Activated naive CD8-positive, alpha-beta T cell treated with anti-CD3 and anti-CD28 coated beads, Interleukin-2, amount 50 U/mL, for 24 hours (primary cell): Measurements from ENCODE around the gene CEBPE.

Experiments
- ATAC-seq: fragments of 150-1000 bp; cut with Tn5 transposase; one replicate; pipeline ENCODE4 v1.10.0; 2021
- DNase-seq: peaks from one replicate; pipeline ENCODE4 v3.0.0; 2021
- H3K27ac Mint-ChIP-seq: one replicate; pipeline ENCODE4 v1.8.0; 2021; ENCODE audit warnings: mild to moderate bottlenecking, mixed read lengths
- H3K27me3 Mint-ChIP-seq: one replicate; pipeline ENCODE4 v1.8.0; 2021; ENCODE audit warnings: mixed read lengths
- H3K36me3 Mint-ChIP-seq: one replicate; pipeline ENCODE4 v1.8.0; 2021; ENCODE audit warnings: low read depth, mixed read lengths
- H3K4me1 Mint-ChIP-seq: one replicate; pipeline ENCODE4 v1.8.0; 2021; ENCODE audit warnings: mixed read lengths
- H3K4me3 Mint-ChIP-seq: one replicate; pipeline ENCODE4 v1.8.0; 2021; ENCODE audit warnings: mild to moderate bottlenecking, moderate library complexity, mixed read lengths
- H3K9me3 Mint-ChIP-seq: one replicate; pipeline ENCODE4 v1.8.0; 2021; ENCODE audit warnings: mixed read lengths

CEBPE gene

DNA sequence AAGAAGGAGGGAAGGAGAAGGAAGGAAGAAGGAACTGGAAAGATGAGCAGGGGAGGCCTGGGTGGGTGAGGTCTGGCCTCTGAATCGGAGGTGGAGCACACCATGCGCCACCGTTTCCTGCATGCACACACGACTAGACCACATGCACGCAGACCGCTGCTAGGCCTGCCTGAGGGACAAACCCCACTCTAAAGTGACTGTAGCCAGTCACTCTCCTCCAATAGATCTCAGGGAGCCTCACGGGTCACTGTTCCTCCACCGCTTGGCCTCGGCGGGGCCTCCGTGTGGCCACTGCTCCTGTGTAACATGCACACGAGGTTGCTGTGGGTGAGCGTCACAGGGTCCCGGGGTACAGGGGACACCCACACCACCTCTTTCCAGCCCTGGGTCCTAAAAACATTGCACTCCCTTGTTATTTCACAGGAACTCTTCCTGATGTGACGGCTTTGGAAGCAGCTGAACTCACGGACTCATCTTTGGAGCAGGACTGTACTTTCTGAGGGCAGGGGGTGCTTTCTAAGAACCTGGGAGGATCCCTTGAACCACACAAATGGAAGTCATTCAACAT lies 17.6 kb upstream of the CEBPE start:
- Mint-ChIP-seq H3K9me3 (no peaks in the 10 kb centered on the region), H3K4me1 (no peaks in the 10 kb centered on the region), H3K4me3 (no peak overlapping the region), H3K27ac (no peak overlapping the region), H3K36me3 (no peaks in the 10 kb centered on the region), H3K27me3 (no peaks in the 10 kb centered on the region)
- DNase-seq: no peak
- no peak for ATAC-seq

DNA sequence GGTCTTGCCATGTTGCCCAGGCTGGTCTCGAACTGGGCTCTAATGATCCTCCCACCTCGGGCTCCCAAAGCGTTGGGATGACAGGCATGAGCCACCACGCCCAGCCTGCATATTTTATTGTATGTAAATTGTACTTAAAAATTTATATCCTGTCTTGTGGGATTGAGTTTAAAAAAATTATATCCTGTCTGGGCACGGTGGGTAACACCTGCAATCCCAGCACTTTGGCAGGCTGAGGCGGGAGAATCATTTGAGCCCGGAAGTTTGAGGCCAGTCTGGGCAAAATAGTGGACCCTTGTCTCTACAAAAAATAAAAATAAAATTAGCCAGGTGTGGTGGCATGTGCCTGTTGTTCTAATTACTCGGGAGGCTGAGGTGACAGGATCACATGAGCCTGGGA lies 13.9 kb upstream of the CEBPE start:
- Mint-ChIP-seq H3K36me3 (no peaks in the 10 kb centered on the region), H3K4me3 (no peak overlapping the region), H3K4me1 (no peaks in the 10 kb centered on the region), H3K27ac (no peak overlapping the region), H3K27me3 (no peaks in the 10 kb centered on the region), H3K9me3 (no peaks in the 10 kb centered on the region)
- DNase-seq (no peak), ATAC-seq (no peak)

- H3K4me3 Mint-ChIP-seq: no peak overlapping the region
- H3K4me1 Mint-ChIP-seq: no peaks in the 10 kb centered on the region
- H3K27ac Mint-ChIP-seq: no peak overlapping the region
- peak; percentile 24 for ATAC-seq
- H3K36me3 Mint-ChIP-seq: no peaks in the 10 kb centered on the region
- H3K9me3 Mint-ChIP-seq: no peaks in the 10 kb centered on the region
- DNase-seq: no peak
- no peaks in the 10 kb centered on the region for H3K27me3 Mint-ChIP-seq
These were observed 12.4 kb upstream of the CEBPE start for GRCh38 chr14:23131482-23131881.

GRCh38 chr14:23130871-23131270 lies 11.8 kb upstream of the CEBPE start:
- Mint-ChIP-seq H3K9me3 (no peaks in the 10 kb centered on the region), H3K4me1 (no peaks in the 10 kb centered on the region), H3K27ac (no peak overlapping the region), H3K36me3 (no peaks in the 10 kb centered on the region), H3K4me3 (no peak overlapping the region), H3K27me3 (no peaks in the 10 kb centered on the region)
- no peak for ATAC-seq
- no peak for DNase-seq

- ATAC-seq (no peak), DNase-seq (no peak)
- H3K4me3 Mint-ChIP-seq: no peak overlapping the region
- H3K27me3 Mint-ChIP-seq: no peaks in the 10 kb centered on the region
- H3K27ac Mint-ChIP-seq: no peak overlapping the region
- no peaks in the 10 kb centered on the region for H3K4me1 Mint-ChIP-seq
- no peaks in the 10 kb centered on the region for H3K9me3 Mint-ChIP-seq
- no peaks in the 10 kb centered on the region for H3K36me3 Mint-ChIP-seq
These were observed 10.8 kb upstream of the CEBPE start for GRCh38 chr14:23129759-23130316.

DNA sequence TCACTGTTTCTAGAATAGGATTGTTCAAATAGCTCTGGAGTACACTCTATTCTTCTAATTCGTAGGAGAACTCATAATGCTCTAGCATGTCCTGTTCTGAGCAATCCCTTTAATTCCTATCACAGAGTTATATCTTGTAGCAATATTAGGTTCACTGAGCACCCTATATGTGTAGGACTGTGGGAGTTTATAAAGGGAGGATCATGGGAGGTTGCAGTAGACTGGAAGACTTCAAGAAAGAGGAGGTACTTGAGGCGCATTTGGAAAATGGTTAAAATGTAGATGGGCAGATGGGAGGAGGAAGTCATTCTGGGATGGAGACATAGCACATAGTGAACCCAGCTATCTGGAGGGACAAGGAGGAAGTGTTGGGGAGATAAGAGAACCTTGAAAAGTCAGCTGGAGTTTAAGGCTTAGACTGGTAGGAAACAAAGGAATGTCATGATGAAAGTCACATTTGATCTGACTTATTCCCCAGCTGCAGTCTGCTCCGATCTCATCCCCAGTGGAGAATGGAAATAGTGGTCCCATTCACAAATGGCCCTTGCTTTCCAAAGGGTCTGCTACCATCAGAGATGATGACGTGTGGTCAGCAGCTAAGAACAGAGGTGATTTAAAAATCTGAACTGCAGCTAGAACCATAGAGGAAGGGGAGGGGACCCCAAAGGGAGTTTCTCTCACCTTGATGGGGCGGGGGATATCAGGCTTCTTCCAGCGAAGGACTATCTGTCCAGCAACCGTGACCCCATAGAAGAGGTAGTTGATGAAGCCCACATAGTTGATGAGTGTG lies 10.1 kb upstream of the CEBPE start:
- H3K27ac Mint-ChIP-seq: no peak overlapping the region

GRCh38 chr14:23127861-23128260 lies 8.8 kb upstream of the CEBPE start:
- Mint-ChIP-seq H3K4me3 (no peak overlapping the region), H3K9me3 (no peaks in the 10 kb centered on the region), H3K27ac (no peak overlapping the region)

More for the DNA sequence above, 10.1 kb upstream of the CEBPE start:
- Mint-ChIP-seq H3K4me1 (no peaks in the 10 kb centered on the region), H3K4me3 (no peak overlapping the region), H3K27me3 (no peaks in the 10 kb centered on the region), H3K36me3 (no peaks in the 10 kb centered on the region), H3K9me3 (no peaks in the 10 kb centered on the region)
- ATAC-seq (no peak), DNase-seq (no peak)

DNA sequence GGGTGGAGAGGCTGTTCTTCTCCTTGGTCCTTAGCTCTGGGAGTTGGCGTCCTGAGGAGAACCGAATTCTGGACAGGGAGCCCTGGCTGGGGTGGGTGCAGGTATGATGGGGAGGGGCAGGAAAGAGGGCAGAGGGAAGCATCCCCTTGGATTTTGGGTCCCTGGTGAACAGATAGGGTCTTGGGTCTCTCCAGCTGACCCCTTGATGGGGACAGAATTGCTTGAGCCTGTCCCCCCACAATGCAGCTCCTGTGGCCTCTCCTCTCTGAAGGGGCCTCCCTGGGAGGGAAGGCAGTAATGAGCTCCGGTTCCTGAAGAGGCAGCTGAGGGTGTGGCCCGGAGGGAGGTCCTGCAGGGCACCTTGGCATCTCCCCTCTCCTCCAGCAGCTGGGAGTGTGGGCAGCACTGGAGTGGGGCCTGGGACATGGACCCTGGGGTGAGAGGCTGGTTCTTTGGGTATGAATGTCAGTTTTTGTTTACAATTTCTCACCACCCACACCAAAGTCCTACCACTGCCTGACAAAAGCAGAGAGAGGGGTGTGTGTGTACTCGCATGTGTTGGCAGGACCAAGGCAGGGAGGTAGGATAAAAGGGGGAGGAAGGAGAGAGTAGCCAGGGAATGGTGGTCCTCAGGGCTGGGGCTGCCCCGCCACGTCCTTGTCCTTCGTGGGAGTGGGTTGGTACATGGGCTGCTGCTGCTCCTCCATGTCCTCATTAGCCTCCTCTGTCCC lies 7.7 kb upstream of the CEBPE start:
- ATAC-seq (no peak), DNase-seq (no peak)
- no peak overlapping the region for H3K4me3 Mint-ChIP-seq
- no peaks in the 10 kb centered on the region for H3K27me3 Mint-ChIP-seq
- no peak overlapping the region for H3K27ac Mint-ChIP-seq
- no peaks in the 10 kb centered on the region for H3K36me3 Mint-ChIP-seq
- no peaks in the 10 kb centered on the region for H3K9me3 Mint-ChIP-seq
- no peaks in the 10 kb centered on the region for H3K4me1 Mint-ChIP-seq

More at GRCh38 chr14:23127861-23128260, 8.8 kb upstream of the CEBPE start:
- H3K4me1 Mint-ChIP-seq: no peaks in the 10 kb centered on the region
- no peaks in the 10 kb centered on the region for H3K27me3 Mint-ChIP-seq
- DNase-seq (no peak), ATAC-seq (no peak)
- no peaks in the 10 kb centered on the region for H3K36me3 Mint-ChIP-seq

DNA sequence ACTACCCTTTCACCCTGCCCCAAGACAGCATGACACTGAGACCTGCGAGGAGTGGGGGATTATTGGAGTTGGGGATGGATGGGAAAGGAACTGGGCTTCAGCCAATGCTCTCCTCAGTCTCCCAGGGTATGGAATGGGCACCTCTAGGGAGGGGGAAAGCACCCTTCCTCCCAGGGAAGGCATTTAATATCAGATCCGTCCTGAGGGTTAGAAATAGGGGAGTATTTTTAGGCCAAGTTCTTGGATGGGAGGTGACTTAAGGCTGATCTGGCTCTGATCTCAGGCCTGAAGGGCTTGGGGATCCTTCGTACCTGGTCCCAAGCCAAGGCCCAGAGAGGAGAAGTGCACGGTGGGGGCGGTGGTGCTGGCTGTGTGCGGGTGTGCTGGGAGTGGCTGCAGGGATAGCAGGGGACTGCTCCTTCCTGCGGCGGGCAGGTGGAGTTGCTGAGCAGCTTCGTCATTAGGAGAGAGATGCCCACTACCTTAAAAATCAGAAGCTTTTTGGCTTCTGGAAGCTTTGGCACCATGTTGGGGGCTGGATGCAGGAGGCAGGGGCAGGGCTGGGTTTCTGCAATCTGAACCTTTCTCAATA lies 7.0 kb upstream of the CEBPE start:
- no peaks in the 10 kb centered on the region for H3K27me3 Mint-ChIP-seq
- ATAC-seq: no peak
- H3K9me3 Mint-ChIP-seq: no peaks in the 10 kb centered on the region
- no peak for DNase-seq
- no peaks in the 10 kb centered on the region for H3K36me3 Mint-ChIP-seq
- no peak overlapping the region for H3K4me3 Mint-ChIP-seq
- no peak overlapping the region for H3K27ac Mint-ChIP-seq
- H3K4me1 Mint-ChIP-seq: peaks cover 6% of the 10 kb centered on the region

DNA sequence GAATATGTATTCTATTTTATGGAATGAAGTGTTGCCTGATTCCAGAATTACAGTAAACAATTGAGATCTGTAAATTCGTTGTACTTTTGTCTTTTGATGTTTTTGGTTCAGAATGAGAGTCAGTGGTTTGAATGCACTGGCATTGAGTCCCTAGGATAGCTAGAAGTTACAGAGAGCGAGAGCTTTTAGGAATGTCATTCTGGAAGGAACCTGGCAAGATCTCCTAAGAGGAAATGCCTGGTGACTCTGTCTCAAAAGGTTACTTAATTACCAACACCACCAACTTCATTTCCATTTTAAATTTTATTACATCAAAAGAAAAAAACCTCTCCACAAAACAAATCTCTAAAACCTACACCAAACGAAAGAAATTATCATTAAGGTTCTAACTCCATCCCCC lies 6.0 kb upstream of the CEBPE start:
- Mint-ChIP-seq H3K36me3 (no peaks in the 10 kb centered on the region), H3K27ac (no peak overlapping the region), H3K27me3 (no peaks in the 10 kb centered on the region), H3K4me3 (no peak overlapping the region), H3K4me1 (peaks cover 16% of the 10 kb centered on the region), H3K9me3 (no peaks in the 10 kb centered on the region)
- no peak for ATAC-seq
- DNase-seq: no peak

DNA sequence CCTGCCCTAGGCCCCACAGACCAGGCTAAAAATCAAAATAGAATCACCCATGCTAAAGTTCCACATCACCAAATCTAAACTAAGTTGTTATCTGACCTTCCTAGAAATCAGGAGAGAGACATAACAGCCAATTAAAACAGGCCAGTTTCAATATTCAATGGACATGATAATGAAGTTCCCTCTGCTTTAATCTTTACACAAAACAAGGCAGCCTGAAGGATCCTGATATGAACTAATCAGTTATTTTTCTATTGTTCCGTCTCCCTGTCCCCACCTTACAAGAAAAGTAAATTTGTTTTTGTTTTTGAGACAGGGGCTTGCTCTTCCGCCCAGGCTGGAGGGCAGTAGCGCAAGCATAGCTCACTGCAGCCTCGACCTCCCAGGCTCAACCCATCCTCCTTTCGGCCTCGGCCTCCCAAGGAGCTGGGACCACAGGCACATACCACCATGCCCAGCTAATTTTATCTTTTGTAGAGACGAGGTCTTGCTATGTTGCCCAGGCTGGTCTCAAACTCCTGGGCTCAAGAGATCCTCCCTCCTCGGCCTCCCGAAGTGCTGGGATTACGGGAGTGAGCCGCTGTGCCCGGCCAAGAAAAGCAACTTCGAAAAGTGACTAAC lies 5.4 kb upstream of the CEBPE start:
- Mint-ChIP-seq H3K27ac (no peak overlapping the region), H3K4me1 (peaks cover 20% of the 10 kb centered on the region), H3K27me3 (no peaks in the 10 kb centered on the region), H3K9me3 (no peaks in the 10 kb centered on the region), H3K36me3 (no peaks in the 10 kb centered on the region), H3K4me3 (no peak overlapping the region)
- DNase-seq (no peak), ATAC-seq (no peak)

GRCh38 chr14:23123419-23123818 lies 4.4 kb upstream of the CEBPE start:
- Mint-ChIP-seq H3K27ac (no peak overlapping the region), H3K4me3 (no peak overlapping the region), H3K4me1 (peaks cover 27% of the 10 kb centered on the region), H3K36me3 (no peaks in the 10 kb centered on the region), H3K27me3 (no peaks in the 10 kb centered on the region), H3K9me3 (no peaks in the 10 kb centered on the region)
- no peak for DNase-seq
- ATAC-seq: no peak

- ATAC-seq (no peak), DNase-seq (no peak)
- H3K9me3 Mint-ChIP-seq: no peaks in the 10 kb centered on the region
- H3K27ac Mint-ChIP-seq: no peak overlapping the region
- peaks cover 32% of the 10 kb centered on the region for H3K4me1 Mint-ChIP-seq
- H3K36me3 Mint-ChIP-seq: no peaks in the 10 kb centered on the region
- no peak overlapping the region for H3K4me3 Mint-ChIP-seq
- H3K27me3 Mint-ChIP-seq: no peaks in the 10 kb centered on the region
These were observed 3.0 kb upstream of the CEBPE start for GRCh38 chr14:23122086-23122485.

DNA sequence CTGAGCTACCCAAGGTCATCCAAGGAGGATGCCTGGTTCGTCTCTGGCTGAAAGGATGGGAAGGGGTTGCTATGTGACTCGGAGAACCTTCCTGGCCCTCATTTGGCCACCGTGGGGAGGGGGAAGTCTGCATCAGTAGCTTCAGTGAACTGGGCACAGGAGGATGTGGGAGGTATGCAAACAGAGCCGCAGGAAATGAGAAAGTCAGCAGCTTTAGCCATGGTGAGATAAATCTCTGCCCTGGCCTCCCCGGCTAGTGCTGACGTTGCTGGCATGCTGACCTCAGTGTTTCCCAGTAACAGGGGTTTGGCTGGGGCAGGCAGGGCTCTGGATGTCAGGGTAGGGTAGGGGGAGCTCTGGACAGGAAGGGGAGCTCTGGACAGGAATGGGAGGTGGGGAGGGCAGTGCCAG lies 2.3 kb upstream of the CEBPE start:
- Mint-ChIP-seq H3K27ac (peak overlapping the region; percentile 56), H3K4me3 (peak overlapping the region; percentile 46), H3K9me3 (no peaks in the 10 kb centered on the region), H3K36me3 (no peaks in the 10 kb centered on the region), H3K27me3 (no peaks in the 10 kb centered on the region), H3K4me1 (peaks cover 32% of the 10 kb centered on the region)
- DNase-seq (no peak), ATAC-seq (no peak)
